HEK293 (cell line): Measurements from ENCODE around the gene SRP9.

ENCODE experiments used
- KLF10 ChIP-seq: fragments of 450-650 bp; IDR thresholded peaks from 2 replicates; pipeline ENCODE4 v1.5.1; 2018; ENCODE audit warnings: missing biosample characterization, mild to moderate bottlenecking, missing genetic modification characterization
- KLF9 ChIP-seq: fragments of 450-650 bp; formaldehyde crosslinking; IDR thresholded peaks from 2 replicates; pipeline ENCODE4 v1.5.1; 2016; ENCODE audit warnings: missing biosample characterization, missing genetic modification characterization, low read depth
- PATZ1 ChIP-seq: fragments of 450-650 bp; formaldehyde crosslinking; IDR thresholded peaks from 2 replicates; pipeline ENCODE4 v1.5.1; 2016; ENCODE audit warnings: missing biosample characterization, missing genetic modification characterization
- ZNF433 ChIP-seq: fragments of 450-650 bp; formaldehyde crosslinking; IDR thresholded peaks from 2 replicates; pipeline ENCODE4 v1.5.1; 2016; ENCODE audit warnings: missing biosample characterization, missing genetic modification characterization, low read depth
- ZSCAN30 ChIP-seq: fragments of 450-650 bp; IDR thresholded peaks from 2 replicates; pipeline ENCODE4 v1.5.1; 2018; ENCODE audit warnings: missing biosample characterization, mild to moderate bottlenecking, missing genetic modification characterization, moderate library complexity
- TF ChIP-seq, protein P1 (sequence below): fragments of 450-650 bp; formaldehyde crosslinking; IDR thresholded peaks from 2 replicates; pipeline ENCODE4 v1.5.1; 2016; ENCODE audit warnings: missing biosample characterization, missing genetic modification characterization

DNA sequence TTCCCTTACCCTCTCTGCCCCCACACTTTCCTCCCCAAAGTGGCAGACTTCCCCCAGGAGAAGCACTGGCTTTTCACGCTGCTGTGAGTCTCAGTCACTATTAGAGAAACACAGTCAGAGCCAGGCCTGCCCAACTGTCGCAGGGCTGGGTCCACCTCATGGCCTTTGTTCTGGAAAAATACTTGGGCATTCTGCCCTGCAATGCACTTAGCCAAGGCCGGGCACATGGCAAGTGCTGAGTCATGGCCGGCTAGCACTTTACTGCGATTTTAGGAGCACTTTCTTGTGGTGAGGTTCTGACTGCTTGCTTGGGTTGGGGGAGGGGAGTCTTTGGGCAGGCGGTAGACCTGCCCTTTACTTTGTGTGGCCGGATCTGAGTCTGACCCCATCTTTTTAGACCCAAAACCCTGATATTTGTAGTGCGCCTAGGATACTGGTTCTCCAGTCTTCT, 40.0 kb downstream of the SRP9 start:
- TF ChIP-seq KLF10 (no peak), PATZ1 (tag by site-specific recombination) (no peak), KLF9 (tag by site-specific recombination) (no peak), ZNF433 (tag by site-specific recombination) (no peak), ZSCAN30 (tag by site-specific recombination) (no peak)
- TF ChIP-seq, protein P1, sequence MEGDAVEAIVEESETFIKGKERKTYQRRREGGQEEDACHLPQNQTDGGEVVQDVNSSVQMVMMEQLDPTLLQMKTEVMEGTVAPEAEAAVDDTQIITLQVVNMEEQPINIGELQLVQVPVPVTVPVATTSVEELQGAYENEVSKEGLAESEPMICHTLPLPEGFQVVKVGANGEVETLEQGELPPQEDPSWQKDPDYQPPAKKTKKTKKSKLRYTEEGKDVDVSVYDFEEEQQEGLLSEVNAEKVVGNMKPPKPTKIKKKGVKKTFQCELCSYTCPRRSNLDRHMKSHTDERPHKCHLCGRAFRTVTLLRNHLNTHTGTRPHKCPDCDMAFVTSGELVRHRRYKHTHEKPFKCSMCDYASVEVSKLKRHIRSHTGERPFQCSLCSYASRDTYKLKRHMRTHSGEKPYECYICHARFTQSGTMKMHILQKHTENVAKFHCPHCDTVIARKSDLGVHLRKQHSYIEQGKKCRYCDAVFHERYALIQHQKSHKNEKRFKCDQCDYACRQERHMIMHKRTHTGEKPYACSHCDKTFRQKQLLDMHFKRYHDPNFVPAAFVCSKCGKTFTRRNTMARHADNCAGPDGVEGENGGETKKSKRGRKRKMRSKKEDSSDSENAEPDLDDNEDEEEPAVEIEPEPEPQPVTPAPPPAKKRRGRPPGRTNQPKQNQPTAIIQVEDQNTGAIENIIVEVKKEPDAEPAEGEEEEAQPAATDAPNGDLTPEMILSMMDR (tag by site-specific recombination): no peak
